Endothelial cell of umbilical vein (primary cell): ENCODE results near the gene GALNT9. TPM values are rescaled to one million over a fixed set of nuclear protein-coding genes. Genes with fewer than 3 reads are reported as not detected.

Experiments used
- BruUV-seq: library from RNA; stranded (reverse); fragments of 400-500 nt; replicated peaks from 2 replicates; lab custom pipeline; 2021; lab: Mats Ljungman, UMichigan
- CTCF ChIA-PET: fragments of 300-600, 350-600 bp; sonication (Branson Sonifier 250); formaldehyde crosslinking; loops from one replicate; lab custom pipeline; 2021; ENCODE audit warnings: antibody characterized with exemption, inconsistent platforms; lab: Charles Lee
- POLR2A ChIA-PET: fragments of 300-600, 350-600 bp; sonication (Branson Sonifier 250); formaldehyde crosslinking; loops from one replicate; lab custom pipeline; 2021; ENCODE audit warnings: antibody characterized with exemption, inconsistent platforms; lab: Charles Lee
- DNase-seq: peaks from one replicate; pipeline ENCODE4 v3.0.0-alpha.2; 2011; ENCODE audit warnings: low read depth, low spot score
- FAIRE-seq: peaks from 2 replicates; lab custom pipeline; 2011; peaks lifted over from hg19 to GRCh38; lab: Jason Lieb, UNC
- H2AFZ ChIP-seq: 2 replicates; pipeline ENCODE4 v1.6.0; 2012; ENCODE audit warnings: low read depth, low read length, control low read depth, inconsistent platforms
- H3K27ac ChIP-seq: 2 replicates; pipeline ENCODE4 v1.5.1; 2011; ENCODE audit warnings: low read depth, mild to moderate bottlenecking, control low read depth, low read length, moderate library complexity; ENCODE audit not compliant: insufficient read depth
- H3K27me3 ChIP-seq, 2 experiments: 2 replicates each; pipeline versions ENCODE4 v1.6.0 to v1.6.1; 2011; ENCODE audit warnings: low read length in 2 of 2, mixed read lengths in 1 of 2; ENCODE audit not compliant: control insufficient read depth in 2 of 2, insufficient read depth in 2 of 2
- H3K36me3 ChIP-seq, 2 experiments: 2 replicates in 1 of 2; 3 replicates in 1 of 2; pipeline ENCODE4 v1.5.1; 2011; ENCODE audit warnings: low read length in 2 of 2, mild to moderate bottlenecking in 1 of 2, moderate library complexity in 1 of 2; ENCODE audit not compliant: control insufficient read depth in 2 of 2, insufficient read depth in 2 of 2; ENCODE audit errors: extremely low read depth in 1 of 2
- H3K4me1 ChIP-seq: 3 replicates; pipeline ENCODE4 v1.5.1; 2011; ENCODE audit warnings: mild to moderate bottlenecking, low read length; ENCODE audit not compliant: control insufficient read depth, insufficient read depth; ENCODE audit errors: extremely low read depth
- H3K4me2 ChIP-seq: 2 replicates; pipeline ENCODE4 v1.6.1; 2011; ENCODE audit warnings: low read length, control low read depth, mixed read lengths; ENCODE audit not compliant: insufficient read depth
- H3K4me3 ChIP-seq, 3 experiments: fragments of 200-600 bp in 1 of 3; sonication (generic), shearing (Covaris generic) in 1 of 3; replicated peaks in 1 of 3; 2 replicates each; pipeline ENCODE4 v1.5.1; 2011 to 2016; ENCODE audit warnings: control low read depth in 3 of 3, low read length in 3 of 3, mild to moderate bottlenecking in 2 of 3, inconsistent platforms in 1 of 3, low read depth in 1 of 3, moderate library complexity in 1 of 3; ENCODE audit not compliant: insufficient read depth in 1 of 3
- H3K79me2 ChIP-seq: 2 replicates; pipeline ENCODE4 v1.6.0; 2012; ENCODE audit warnings: low read length, inconsistent platforms; ENCODE audit not compliant: control insufficient read depth, insufficient read depth
- H3K9ac ChIP-seq: replicated peaks from 2 replicates; pipeline ENCODE3; 2011; ENCODE audit warnings: low read length, control low read depth; ENCODE audit not compliant: insufficient read depth; ENCODE audit errors: extremely low read depth
- H3K9me1 ChIP-seq: replicated peaks from 3 replicates; pipeline ENCODE4 v1.6.0; 2011; ENCODE audit warnings: mild to moderate bottlenecking, low read length; ENCODE audit not compliant: control insufficient read depth, insufficient read depth; ENCODE audit errors: extremely low read depth
- H3K9me3 ChIP-seq: replicated peaks from 2 replicates; pipeline ENCODE4 v1.5.1; 2012; ENCODE audit warnings: low read length, inconsistent platforms; ENCODE audit not compliant: control insufficient read depth, insufficient read depth
- H4K20me1 ChIP-seq: replicated peaks from 2 replicates; pipeline ENCODE3; 2011; ENCODE audit warnings: mild to moderate bottlenecking, low read length; ENCODE audit not compliant: control insufficient read depth, insufficient read depth; ENCODE audit errors: extremely low read depth
- CTCF ChIP-seq, 2 donors: IDR thresholded peaks; 1 replicate in 1 of 2; 2 replicates in 1 of 2; pipeline ENCODE4 v1.5.1; 2011; ENCODE audit warnings: low read length in 2 of 2, mild to moderate bottlenecking in 2 of 2, moderate library complexity in 2 of 2, control low read depth in 1 of 2, inconsistent platforms in 1 of 2, low read depth in 1 of 2; ENCODE audit not compliant: insufficient read depth in 1 of 2; ENCODE audit errors: extremely low read depth in 1 of 2
- EZH2 ChIP-seq: IDR thresholded peaks from 2 replicates; pipeline ENCODE4 v1.6.1; 2012; ENCODE audit warnings: borderline replicate concordance, low read depth, mild to moderate bottlenecking, moderate library complexity, low read length, inconsistent platforms; ENCODE audit not compliant: severe bottlenecking
- FOS ChIP-seq: IDR thresholded peaks from 2 replicates; pipeline ENCODE4 v1.6.1; 2011; ENCODE audit warnings: mild to moderate bottlenecking, low read length, moderate library complexity, borderline replicate concordance; ENCODE audit not compliant: insufficient read depth
- GATA2 ChIP-seq: IDR thresholded peaks from 2 replicates; pipeline ENCODE4 v1.7.0; 2011; ENCODE audit warnings: low read depth, mild to moderate bottlenecking, moderate library complexity, mixed read lengths, low read length; ENCODE audit not compliant: insufficient read length, insufficient read depth
- JUN ChIP-seq: IDR thresholded peaks from 2 replicates; pipeline ENCODE4 v1.6.1; 2011; ENCODE audit warnings: borderline replicate concordance, low read depth; ENCODE audit not compliant: insufficient read length, insufficient read depth
- MYC ChIP-seq: IDR thresholded peaks from one replicate; pipeline ENCODE4 v1.6.1; 2011; ENCODE audit warnings: mild to moderate bottlenecking, low read depth, low read length
- POLR2A ChIP-seq: IDR thresholded peaks from 2 replicates; pipeline ENCODE4 v1.6.1; 2012; ENCODE audit warnings: low read depth, mild to moderate bottlenecking, control low read depth, low read length
- POLR2AphosphoS5 ChIP-seq: IDR thresholded peaks from 2 replicates; pipeline ENCODE4 v1.6.1; 2012; ENCODE audit warnings: low read depth, mild to moderate bottlenecking, control low read depth, low read length, moderate library complexity; ENCODE audit not compliant: insufficient read depth
- dilution Hi-C: fragments of 300-500 bp; cut with MboI; formaldehyde crosslinking; loops from one replicate; pipeline ENCODE4 v1.15.0; 2019; ENCODE audit warnings: low sequenced_read_pairs; ENCODE audit not compliant: extremely low pct_ligation_motif_present
- intact Hi-C: fragments of 100-400 bp; cut with micrococcal nuclease; formaldehyde crosslinking; loops from one replicate; pipeline ENCODE4 v1.10.0; 2022
- polyA plus RNA-seq, 4 experiments: library from polyadenylated mRNA; depleted of rRNA in 3 of 4; stranded (reverse) in 3 of 4; unstranded in 1 of 4; fragments of >200 nt; gene quantifications; 2 replicates each; pipeline versions ENCODE4 v1.2.1 to v1.2.3, GENCODE V29; 2011 to 2012; ENCODE audit warnings: missing spikeins in 1 of 4
- total RNA-seq: library from RNA; stranded (reverse); gene quantifications from 2 replicates; pipeline ENCODE4 v1.2.3, GENCODE V29; 2021

The GALNT9 gene
- total and polyA plus RNA-seq, 2 donors (not counting 3 experiments of a cell fraction or from before 2014, with no cell fraction given) = 0.14 to 0.73 TPM

DNA sequence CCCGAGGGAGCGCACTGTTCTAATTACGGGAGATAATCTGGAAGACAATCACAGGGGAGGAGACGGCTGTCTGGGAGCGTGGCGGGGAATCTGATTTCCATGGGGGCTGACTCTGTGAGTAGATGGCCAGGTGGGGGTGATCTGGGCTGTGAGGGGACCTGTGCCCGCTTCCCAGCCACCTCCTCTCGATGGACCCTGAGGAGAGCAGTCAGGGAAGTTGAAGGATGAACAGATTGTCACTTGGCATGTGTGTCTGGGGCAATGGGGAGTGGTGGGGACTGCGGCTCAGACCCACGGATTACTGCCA lies 22.6 kb downstream of the GALNT9 start:
- no TSS peak for BruUV-seq
- intact Hi-C loops (no loop called here), dilution Hi-C loops (no loop called here)
- Histone ChIP-seq H3K4me1 (no peaks in the 10 kb centered on the region), H2AFZ (no peak overlapping the region), H3K4me2 (no peak overlapping the region), H3K9me3 (no peaks in the 10 kb centered on the region), H3K9me1 (no peaks in the 10 kb centered on the region), H3K4me3 (no peak overlapping the region), H3K36me3 (no peaks in the 10 kb centered on the region), H3K27me3 (no peaks in the 10 kb centered on the region), H3K27ac (no peak overlapping the region), H3K79me2 (no peaks in the 10 kb centered on the region), H4K20me1 (no peaks in the 10 kb centered on the region), H3K9ac (no peak overlapping the region)
- POLR2A ChIA-PET = no interaction called here
- CTCF ChIA-PET = no interaction called here
- DNase-seq (no peak), FAIRE-seq (no peak)
- no peak for TF ChIP-seq FOS
- no peak for TF ChIP-seq CTCF (IDR thresholded peaks at IDR 0.05; ENCODE audit: extremely low read depth in 1 of 2, insufficient read depth in 1 of 2, low read depth in 1 of 2, low read length in 2 of 2)
- TF ChIP-seq JUN = no peak
- no peak for TF ChIP-seq EZH2
- TF ChIP-seq POLR2A = no peak
- TF ChIP-seq MYC = no peak
- no peak for TF ChIP-seq GATA2
- no peak for TF ChIP-seq POLR2AphosphoS5
